ENCODE results near the gene SFXN1. TPM values are rescaled to one million over a fixed set of nuclear protein-coding genes. Genes with fewer than 3 reads are reported as not detected.

SFXN1 gene
- total and polyA plus RNA-seq, 5 donors from 2014 or later, result 63.5 to 83.8 (median 80.3) TPM

DNA sequence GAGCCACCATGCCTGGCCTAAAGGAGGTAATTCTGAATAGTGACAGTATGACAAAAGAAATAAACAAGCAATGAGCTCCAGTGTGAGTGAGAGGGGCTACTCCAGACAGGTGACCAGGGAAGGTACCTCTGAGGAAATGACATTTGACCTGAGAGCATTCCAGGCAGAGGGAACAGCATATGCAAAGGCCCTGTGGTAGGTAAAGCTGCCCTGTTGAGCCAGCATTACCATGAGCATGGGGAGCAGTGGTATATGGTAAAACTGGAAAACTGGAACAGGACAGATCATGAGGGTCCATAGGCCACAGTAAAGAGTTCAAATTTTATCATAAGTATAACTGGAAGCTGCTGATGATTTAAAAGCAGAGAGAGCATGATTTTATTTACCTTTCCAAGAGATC is 6.0 kb upstream of the SFXN1 start:
- DNase-seq (no peak), ATAC-seq (ENCODE audit: low read depth in 2 of 2) (no peak)
- H3K4me1 ChIP-seq (ENCODE audit: control insufficient read depth, insufficient read depth, low read length, poor library complexity, severe bottlenecking), result no peaks in the 10 kb centered on the region
- no peaks in the 10 kb centered on the region for H3K36me3 Mint-ChIP-seq
- peaks cover 0 to 7% (median 0%) of the 10 kb centered on the region in 4 donors for H3K4me1 Mint-ChIP-seq
- no peaks in the 10 kb centered on the region for H3K27me3 ChIP-seq (ENCODE audit: control insufficient read depth, insufficient read depth, low read length)
- no peak overlapping the region for H3K4me3 Mint-ChIP-seq
- no peak overlapping the region for H3K27ac ChIP-seq (ENCODE audit: insufficient read depth, low read length, poor library complexity, severe bottlenecking)
- H3K9me3 ChIP-seq (ENCODE audit: control insufficient read depth in 2 of 2, low read length in 2 of 2), result no peaks in the 10 kb centered on the region
- H3K4me3 ChIP-seq (ENCODE audit: low read depth, low read length), result no peak overlapping the region
- peaks cover 27% of the 10 kb centered on the region for H3K27me3 Mint-ChIP-seq
- H3K27ac Mint-ChIP-seq, result no peak overlapping the region
- H3K36me3 ChIP-seq (ENCODE audit: control insufficient read depth, insufficient read depth, low read length), result no peaks in the 10 kb centered on the region
- H3K9me3 Mint-ChIP-seq, result peaks cover 0 to 1% (median 0%) of the 10 kb centered on the region in 7 donors

DNA sequence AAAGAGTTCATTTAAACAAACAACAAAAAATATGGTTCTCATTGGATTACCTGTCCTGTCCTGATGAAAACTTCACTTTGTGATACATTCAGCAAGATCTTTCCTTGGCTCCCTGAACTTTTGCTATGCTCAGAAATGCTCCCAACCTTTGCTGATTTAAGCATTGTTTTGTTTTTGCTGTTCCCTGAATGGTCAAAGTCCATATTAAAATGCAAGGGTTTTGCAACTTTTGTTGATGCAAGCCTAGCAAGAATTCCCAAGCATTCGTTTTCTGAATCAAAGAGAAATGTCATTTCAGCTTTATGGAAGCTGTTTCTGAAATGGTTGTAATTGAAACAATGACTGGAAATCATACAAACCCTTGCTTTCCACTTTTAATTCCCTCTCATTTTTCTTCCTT is 3.1 kb upstream of the SFXN1 start:
- peaks cover 0 to 2% (median 0%) of the 10 kb centered on the region in 7 donors for H3K9me3 Mint-ChIP-seq
- H3K27ac Mint-ChIP-seq, result peak overlapping the region in 1 of 3 donors; percentile 11
- H3K27ac ChIP-seq (ENCODE audit: insufficient read depth, low read length, poor library complexity, severe bottlenecking), result no peak overlapping the region
- no peak for ATAC-seq (ENCODE audit: low read depth in 2 of 2)
- H3K36me3 ChIP-seq (ENCODE audit: control insufficient read depth, insufficient read depth, low read length), result no peaks in the 10 kb centered on the region
- H3K4me1 Mint-ChIP-seq, result peaks cover under 1 to 21% (median 15%) of the 10 kb centered on the region in 4 donors
- H3K9me3 ChIP-seq (ENCODE audit: control insufficient read depth in 2 of 2, low read length in 2 of 2), result no peaks in the 10 kb centered on the region
- H3K27me3 Mint-ChIP-seq, result peaks cover 14% of the 10 kb centered on the region
- H3K4me3 ChIP-seq (ENCODE audit: low read depth, low read length), result no peak overlapping the region
- H3K4me3 Mint-ChIP-seq, result peak overlapping the region in 1 of 4 donors; percentile 96
- no peak for DNase-seq
- peaks cover 12% of the 10 kb centered on the region for H3K4me1 ChIP-seq (ENCODE audit: control insufficient read depth, insufficient read depth, low read length, poor library complexity, severe bottlenecking)
- no peaks in the 10 kb centered on the region for H3K27me3 ChIP-seq (ENCODE audit: control insufficient read depth, insufficient read depth, low read length)
- no peaks in the 10 kb centered on the region for H3K36me3 Mint-ChIP-seq

DNA sequence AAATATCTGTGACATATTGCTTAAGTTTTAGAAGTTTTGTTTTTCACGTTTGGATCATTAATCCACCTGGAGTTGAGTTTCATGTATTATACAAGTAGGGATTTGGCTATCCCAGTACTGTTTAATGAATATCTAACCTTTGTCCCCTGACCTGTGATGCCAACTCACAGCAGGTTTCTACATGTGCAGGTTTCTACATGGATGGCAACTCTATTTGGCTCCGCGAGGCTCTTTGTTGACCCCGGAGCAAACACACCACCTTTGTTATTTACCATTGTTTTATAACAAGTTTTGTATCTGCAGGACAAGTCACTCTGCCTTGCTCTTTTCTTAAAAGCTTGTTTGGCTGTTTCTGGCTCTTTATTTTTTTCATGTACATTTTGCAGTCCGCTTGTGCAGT is 920 bp upstream of the SFXN1 start:
- Mint-ChIP-seq H3K36me3 (peaks cover 5% of the 10 kb centered on the region), H3K9me3 (peaks cover 0 to 2% (median 0%) of the 10 kb centered on the region in 7 donors), H3K27ac (peak overlapping the region; percentile 12 to 89 (median 82)), H3K4me3 (peak overlapping the region; percentile 86 to 96 (median 88)), H3K4me1 (peaks cover 13 to 41% (median 34%) of the 10 kb centered on the region in 4 donors), H3K27me3 (peaks cover 11% of the 10 kb centered on the region)
- Histone ChIP-seq H3K27me3 (ENCODE audit: control insufficient read depth, insufficient read depth, low read length) (no peaks in the 10 kb centered on the region), H3K4me3 (ENCODE audit: low read depth, low read length) (peak overlapping the region; percentile 65), H3K27ac (ENCODE audit: insufficient read depth, low read length, poor library complexity, severe bottlenecking) (no peak overlapping the region), H3K9me3 (ENCODE audit: control insufficient read depth in 2 of 2, low read length in 2 of 2) (no peaks in the 10 kb centered on the region), H3K36me3 (ENCODE audit: control insufficient read depth, insufficient read depth, low read length) (peaks cover 3% of the 10 kb centered on the region), H3K4me1 (ENCODE audit: control insufficient read depth, insufficient read depth, low read length, poor library complexity, severe bottlenecking) (peaks cover 34% of the 10 kb centered on the region)
- DNase-seq (no peak), ATAC-seq (ENCODE audit: low read depth in 2 of 2) (no peak)

DNA sequence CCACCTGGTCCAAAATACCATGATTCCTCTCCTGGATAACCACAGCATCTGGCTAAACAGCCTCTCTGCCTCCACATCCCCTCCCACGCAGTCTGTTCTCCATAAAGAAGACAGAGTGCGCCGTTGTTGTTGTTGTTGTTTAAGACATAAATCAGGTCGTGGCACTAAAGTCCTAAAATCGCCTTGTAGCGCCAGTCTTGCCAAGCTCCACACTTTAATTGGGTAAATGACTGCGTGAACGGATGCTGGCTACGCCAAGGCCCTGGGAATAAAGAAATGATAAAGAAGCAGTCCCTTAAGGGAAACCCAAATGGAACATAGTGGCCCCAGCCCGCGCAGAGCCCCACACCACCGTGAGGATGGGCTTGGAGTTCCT is 364 bp upstream of the SFXN1 start:
- H3K9me3 Mint-ChIP-seq, result peaks cover 0 to 2% (median 0%) of the 10 kb centered on the region in 7 donors
- H3K27me3 Mint-ChIP-seq, result peaks cover 8% of the 10 kb centered on the region
- H3K4me3 Mint-ChIP-seq, result peak overlapping the region; percentile 86 to 96 (median 88)
- no peaks in the 10 kb centered on the region for H3K27me3 ChIP-seq (ENCODE audit: control insufficient read depth, insufficient read depth, low read length)
- peaks cover 9% of the 10 kb centered on the region for H3K36me3 Mint-ChIP-seq
- H3K27ac Mint-ChIP-seq, result peak overlapping the region; percentile 77 to 89 (median 82)
- H3K4me3 ChIP-seq (ENCODE audit: low read depth, low read length), result peak overlapping the region; percentile 65
- H3K4me1 Mint-ChIP-seq, result peaks cover 19 to 46% (median 38%) of the 10 kb centered on the region in 4 donors
- H3K9me3 ChIP-seq (ENCODE audit: control insufficient read depth in 2 of 2, low read length in 2 of 2), result no peaks in the 10 kb centered on the region
- no peak overlapping the region for H3K27ac ChIP-seq (ENCODE audit: insufficient read depth, low read length, poor library complexity, severe bottlenecking)
- no peak for ATAC-seq (ENCODE audit: low read depth in 2 of 2)
- H3K4me1 ChIP-seq (ENCODE audit: control insufficient read depth, insufficient read depth, low read length, poor library complexity, severe bottlenecking), result peaks cover 39% of the 10 kb centered on the region
- DNase-seq, result no peak
- H3K36me3 ChIP-seq (ENCODE audit: control insufficient read depth, insufficient read depth, low read length), result peaks cover 3% of the 10 kb centered on the region

DNA sequence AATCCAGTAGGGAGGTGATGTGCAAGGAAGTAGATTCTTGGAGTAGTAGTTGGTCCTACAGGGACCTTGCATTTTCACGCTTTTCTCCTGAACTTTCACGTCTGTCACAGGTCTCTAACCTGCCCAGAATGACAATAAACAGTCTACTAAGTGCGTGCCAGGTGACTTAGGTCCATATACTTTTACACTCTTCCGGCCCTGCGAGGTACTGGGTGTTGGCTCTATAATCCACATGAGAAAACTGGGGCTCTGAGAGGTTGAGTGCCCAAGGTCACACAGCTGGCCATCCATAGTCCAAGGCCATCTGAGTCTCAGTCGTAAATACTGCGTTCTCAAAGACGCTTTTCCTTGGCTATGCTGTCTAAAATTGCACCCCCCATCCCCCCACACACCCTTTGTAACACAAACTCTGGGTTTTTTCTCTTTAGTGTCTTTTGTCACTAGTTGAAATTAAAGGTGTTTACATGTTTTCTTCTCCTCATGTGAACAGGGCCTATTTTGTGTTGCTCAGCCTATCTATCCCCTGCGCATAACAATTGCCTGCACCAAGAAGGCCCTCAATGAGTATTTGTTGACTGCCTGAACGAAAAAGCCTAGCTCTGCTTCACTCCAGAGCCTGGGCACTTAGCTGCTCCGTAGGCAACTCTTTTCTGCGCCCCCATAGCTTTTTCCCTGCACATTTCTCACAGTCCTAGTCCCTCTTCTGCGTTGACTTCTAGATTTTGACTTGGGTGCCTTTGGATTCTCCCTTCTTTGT is 943 bp downstream of the SFXN1 start:
- H3K27ac Mint-ChIP-seq, result peak overlapping the region; percentile 89 to 99 (median 95)
- peaks cover 50% of the 10 kb centered on the region for H3K4me1 ChIP-seq (ENCODE audit: control insufficient read depth, insufficient read depth, low read length, poor library complexity, severe bottlenecking)
- H3K27me3 ChIP-seq (ENCODE audit: control insufficient read depth, insufficient read depth, low read length), result no peaks in the 10 kb centered on the region
- ATAC-seq (ENCODE audit: low read depth in 2 of 2) (peak; percentile 11 to 44), DNase-seq (peak in 2 of 3 donors; percentile 34 to 59)
- peaks cover 11% of the 10 kb centered on the region for H3K36me3 ChIP-seq (ENCODE audit: control insufficient read depth, insufficient read depth, low read length)
- peak overlapping the region; percentile 64 for H3K27ac ChIP-seq (ENCODE audit: insufficient read depth, low read length, poor library complexity, severe bottlenecking)
- peaks cover 24 to 59% (median 50%) of the 10 kb centered on the region in 4 donors for H3K4me1 Mint-ChIP-seq
- peaks cover 0 to 2% (median 0%) of the 10 kb centered on the region in 7 donors for H3K9me3 Mint-ChIP-seq
- H3K36me3 Mint-ChIP-seq, result peaks cover 20% of the 10 kb centered on the region
- peaks cover 6% of the 10 kb centered on the region for H3K27me3 Mint-ChIP-seq
- peak overlapping the region; percentile 96 to 97 (median 97) for H3K4me3 Mint-ChIP-seq
- no peaks in the 10 kb centered on the region for H3K9me3 ChIP-seq (ENCODE audit: control insufficient read depth in 2 of 2, low read length in 2 of 2)
- peak overlapping the region; percentile 98 for H3K4me3 ChIP-seq (ENCODE audit: low read depth, low read length)

DNA sequence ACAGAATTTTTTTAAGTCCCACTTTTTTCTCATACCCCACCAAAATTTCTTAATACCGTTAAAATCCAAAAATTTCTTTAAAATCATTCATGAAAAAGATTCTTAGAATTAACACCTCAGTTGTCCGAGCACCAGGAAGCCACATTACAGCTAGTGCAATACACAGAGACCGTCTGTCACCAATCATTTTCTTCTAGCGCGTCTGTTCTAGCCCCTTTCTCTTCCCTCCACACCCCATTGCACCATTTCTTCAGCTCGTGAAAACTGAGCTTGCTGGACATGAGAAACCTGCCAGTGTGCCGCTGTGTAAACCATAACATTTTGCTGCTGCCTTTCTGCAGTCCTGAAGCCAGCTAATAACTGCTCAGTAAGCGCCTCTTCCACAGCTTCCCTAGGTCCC is 5.0 kb downstream of the SFXN1 start:
- Mint-ChIP-seq H3K36me3 (peaks cover 39% of the 10 kb centered on the region), H3K27ac (peak overlapping the region; percentile 45 to 86 (median 62))

DNA sequence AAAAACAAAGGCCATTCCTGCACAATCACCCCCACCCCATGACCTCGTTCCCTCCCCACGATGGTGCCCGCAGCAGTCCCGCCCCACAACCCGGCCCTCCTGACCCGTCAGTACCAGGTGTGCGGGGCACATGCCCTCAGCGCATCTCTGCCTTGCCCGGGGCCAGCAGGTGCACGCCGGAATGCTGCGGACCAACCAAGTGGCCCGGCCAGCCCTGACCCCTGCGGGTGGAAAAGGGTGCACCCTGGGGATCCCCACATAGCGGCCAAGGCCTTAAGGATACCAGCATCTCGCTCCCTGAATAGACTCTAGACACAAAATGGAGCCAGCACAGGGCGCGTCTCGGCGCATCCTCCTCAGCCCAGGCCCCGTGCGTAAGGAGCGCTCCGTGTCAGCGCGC is 6.0 kb downstream of the SFXN1 start:
- Histone ChIP-seq H3K4me3 (ENCODE audit: low read depth, low read length) (no peak overlapping the region), H3K36me3 (ENCODE audit: control insufficient read depth, insufficient read depth, low read length) (peaks cover 34% of the 10 kb centered on the region), H3K9me3 (ENCODE audit: control insufficient read depth in 2 of 2, low read length in 2 of 2) (no peaks in the 10 kb centered on the region), H3K4me1 (ENCODE audit: control insufficient read depth, insufficient read depth, low read length, poor library complexity, severe bottlenecking) (peaks cover 78% of the 10 kb centered on the region), H3K27me3 (ENCODE audit: control insufficient read depth, insufficient read depth, low read length) (no peaks in the 10 kb centered on the region), H3K27ac (ENCODE audit: insufficient read depth, low read length, poor library complexity, severe bottlenecking) (no peak overlapping the region)
- Mint-ChIP-seq H3K4me1 (peaks cover 51 to 93% (median 81%) of the 10 kb centered on the region in 4 donors), H3K27ac (peak overlapping the region in 1 of 3 donors; percentile 78), H3K36me3 (peaks cover 47% of the 10 kb centered on the region), H3K27me3 (no peaks in the 10 kb centered on the region), H3K4me3 (peak overlapping the region in 2 of 4 donors; percentile 62 to 65), H3K9me3 (peaks cover 0 to 1% (median 0%) of the 10 kb centered on the region in 7 donors)
- no peak for DNase-seq
- ATAC-seq (ENCODE audit: low read depth in 2 of 2), result no peak

More for the DNA sequence above, 5.0 kb downstream of the SFXN1 start:
- Histone ChIP-seq H3K4me1 (ENCODE audit: control insufficient read depth, insufficient read depth, low read length, poor library complexity, severe bottlenecking) (peaks cover 74% of the 10 kb centered on the region), H3K27me3 (ENCODE audit: control insufficient read depth, insufficient read depth, low read length) (no peaks in the 10 kb centered on the region), H3K4me3 (ENCODE audit: low read depth, low read length) (peak overlapping the region; percentile 6), H3K9me3 (ENCODE audit: control insufficient read depth in 2 of 2, low read length in 2 of 2) (no peaks in the 10 kb centered on the region), H3K36me3 (ENCODE audit: control insufficient read depth, insufficient read depth, low read length) (peaks cover 28% of the 10 kb centered on the region), H3K27ac (ENCODE audit: insufficient read depth, low read length, poor library complexity, severe bottlenecking) (no peak overlapping the region)
- peak overlapping the region; percentile 53 to 76 (median 66) for H3K4me3 Mint-ChIP-seq
- peaks cover 4% of the 10 kb centered on the region for H3K27me3 Mint-ChIP-seq
- peaks cover 0 to 1% (median 0%) of the 10 kb centered on the region in 7 donors for H3K9me3 Mint-ChIP-seq
- ATAC-seq (ENCODE audit: low read depth in 2 of 2) (no peak), DNase-seq (no peak)
- H3K4me1 Mint-ChIP-seq, result peaks cover 42 to 88% (median 74%) of the 10 kb centered on the region in 4 donors

All from CD4-positive, CD25-positive, alpha-beta regulatory T cell (primary cell).